ENCODE data around the gene MAP2K5.

MAP2K5 gene

DNA sequence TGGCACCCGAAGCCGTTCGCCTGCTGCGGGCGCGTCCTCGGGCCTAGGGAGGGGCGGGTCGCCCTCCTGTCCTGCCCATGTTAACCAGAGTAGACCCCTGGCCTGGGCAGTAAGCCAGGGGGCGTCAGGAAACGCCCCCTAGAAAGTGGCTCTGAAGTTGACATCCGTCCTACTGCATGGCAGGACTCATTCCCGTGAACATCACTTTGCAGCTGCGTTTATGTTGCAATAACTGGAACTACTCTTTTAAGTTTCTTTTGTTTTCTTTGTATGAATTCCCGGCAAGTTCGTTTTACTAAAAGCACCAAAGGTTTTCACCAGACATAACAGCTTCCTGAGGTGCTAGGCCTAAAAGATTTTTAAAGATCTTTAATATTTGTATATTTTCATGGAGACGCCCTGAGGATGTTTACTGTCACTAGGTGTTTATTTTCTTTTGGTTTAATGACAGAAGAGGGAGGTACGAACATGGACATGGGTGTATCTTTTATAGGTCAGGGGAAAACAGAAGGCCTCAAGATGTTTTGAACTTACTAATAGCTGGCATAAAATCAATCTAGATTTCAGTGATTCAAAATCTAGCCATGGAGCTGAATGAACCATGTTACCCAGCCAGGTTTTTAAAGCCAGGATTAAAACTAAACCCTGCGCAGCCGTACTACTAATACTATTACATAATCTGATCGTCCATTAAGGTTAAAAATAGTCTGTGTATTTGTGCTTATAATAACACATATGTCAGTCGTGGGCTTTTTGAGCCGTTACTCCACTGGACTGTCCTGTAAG is 20.5 kb upstream of the MAP2K5 start:
- DNase-seq (ENCODE audit: low read depth, low spot score): no peak

DNA sequence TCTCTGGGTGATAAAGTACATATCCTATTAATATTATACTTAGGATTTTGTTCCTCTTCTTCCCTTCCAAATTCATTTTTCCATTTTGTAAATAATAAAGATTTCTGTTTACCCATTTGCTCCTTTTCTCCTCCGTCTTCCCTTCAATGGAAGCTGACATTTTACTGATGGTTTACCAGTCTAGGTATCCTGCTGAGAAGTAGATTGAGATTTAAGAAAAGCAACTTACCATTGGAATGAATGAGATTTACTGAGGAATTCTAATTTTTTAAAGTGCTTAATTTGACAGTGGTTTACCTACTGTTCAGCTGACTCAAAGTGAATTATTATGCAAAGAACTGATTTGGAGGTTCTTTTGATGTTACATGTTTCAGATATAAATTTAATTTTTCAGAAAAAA is 19.2 kb upstream of the MAP2K5 start:
- DNase-seq (ENCODE audit: low read depth, low spot score): no peak

DNA sequence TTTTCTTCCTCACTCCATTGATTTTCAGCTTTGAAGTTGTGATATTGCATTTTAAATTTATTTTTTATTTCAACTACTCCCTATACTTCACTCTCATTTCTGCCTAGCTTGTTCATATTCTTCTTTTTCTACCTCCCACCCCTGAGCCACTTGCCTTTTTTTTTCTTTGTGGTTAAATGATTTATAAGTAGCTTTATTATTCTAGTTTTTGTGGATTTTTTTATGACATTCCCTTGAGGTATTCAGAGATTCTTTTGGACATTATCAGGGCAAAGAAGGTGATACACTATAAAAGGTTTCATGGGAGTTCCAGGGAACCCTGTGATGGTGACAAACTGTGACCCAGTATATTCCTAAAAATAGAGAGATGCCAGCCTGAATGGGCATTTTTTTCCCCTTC is 18.3 kb upstream of the MAP2K5 start:
- DNase-seq (ENCODE audit: low read depth, low spot score): no peak

GRCh38 chr15:67528513-67528912 is 14.0 kb upstream of the MAP2K5 start:
- no peak for DNase-seq (ENCODE audit: low read depth, low spot score)

- no peak for DNase-seq (ENCODE audit: low read depth, low spot score)
These were observed 11.1 kb upstream of the MAP2K5 start for GRCh38 chr15:67531379-67531914.

GRCh38 chr15:67533873-67534272 is 8.6 kb upstream of the MAP2K5 start:
- DNase-seq (ENCODE audit: low read depth, low spot score): no peak

DNA sequence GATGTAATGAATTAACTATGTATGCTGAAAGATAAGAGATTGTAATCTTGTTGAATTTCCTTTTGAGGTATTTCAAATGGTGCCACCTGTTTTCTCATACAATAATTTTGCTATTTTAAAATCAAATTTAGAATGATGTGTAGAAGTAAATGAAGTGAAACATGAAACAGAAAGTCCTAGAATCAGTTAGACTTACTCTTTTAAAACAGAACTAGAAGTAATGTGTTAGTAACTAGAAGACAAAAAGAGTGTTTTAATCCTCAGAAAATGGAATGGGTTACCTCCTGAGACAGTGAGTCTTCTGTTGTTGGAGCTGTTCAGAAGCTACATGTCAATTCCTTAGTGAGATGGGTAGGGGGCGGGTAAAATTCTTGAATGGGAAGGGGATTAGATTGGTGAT is 8.1 kb upstream of the MAP2K5 start:
- no peak for DNase-seq (ENCODE audit: low read depth, low spot score)

- DNase-seq (ENCODE audit: low read depth, low spot score): no peak
These were observed 4.7 kb upstream of the MAP2K5 start for GRCh38 chr15:67537771-67538170.

GRCh38 chr15:67543348-67543718 is 830 bp downstream of the MAP2K5 start:
- DNase-seq (ENCODE audit: low read depth, low spot score): no peak

- DNase-seq (ENCODE audit: low read depth, low spot score): no peak
These were observed 2.0 kb downstream of the MAP2K5 start for GRCh38 chr15:67544475-67544874.

DNA sequence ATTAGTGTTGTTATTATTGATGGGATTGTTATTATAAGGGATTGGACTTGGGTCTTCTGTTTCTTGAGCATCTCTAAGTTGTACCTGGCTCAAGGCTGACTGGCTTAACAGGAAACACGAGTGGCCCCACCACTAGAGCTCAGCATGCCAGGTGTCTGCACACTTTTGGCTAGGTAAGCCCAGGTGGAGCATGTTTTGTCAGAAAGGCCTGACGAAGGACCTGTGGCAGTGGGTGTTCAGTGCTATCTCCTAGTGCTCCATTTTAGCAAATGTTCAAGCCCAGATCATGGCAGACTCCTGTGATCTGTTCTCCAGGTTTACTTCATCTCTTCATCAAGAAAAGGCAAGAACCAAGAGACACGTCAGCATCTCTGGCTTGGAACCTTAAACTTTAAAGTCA is 3.4 kb downstream of the MAP2K5 start:
- DNase-seq (ENCODE audit: low read depth, low spot score): no peak

- no peak for DNase-seq (ENCODE audit: low read depth, low spot score)
These were observed 4.6 kb downstream of the MAP2K5 start for GRCh38 chr15:67547064-67547463.

- no peak for DNase-seq (ENCODE audit: low read depth, low spot score)
These were observed 5.3 kb downstream of the MAP2K5 start for GRCh38 chr15:67547836-67548235.

DNA sequence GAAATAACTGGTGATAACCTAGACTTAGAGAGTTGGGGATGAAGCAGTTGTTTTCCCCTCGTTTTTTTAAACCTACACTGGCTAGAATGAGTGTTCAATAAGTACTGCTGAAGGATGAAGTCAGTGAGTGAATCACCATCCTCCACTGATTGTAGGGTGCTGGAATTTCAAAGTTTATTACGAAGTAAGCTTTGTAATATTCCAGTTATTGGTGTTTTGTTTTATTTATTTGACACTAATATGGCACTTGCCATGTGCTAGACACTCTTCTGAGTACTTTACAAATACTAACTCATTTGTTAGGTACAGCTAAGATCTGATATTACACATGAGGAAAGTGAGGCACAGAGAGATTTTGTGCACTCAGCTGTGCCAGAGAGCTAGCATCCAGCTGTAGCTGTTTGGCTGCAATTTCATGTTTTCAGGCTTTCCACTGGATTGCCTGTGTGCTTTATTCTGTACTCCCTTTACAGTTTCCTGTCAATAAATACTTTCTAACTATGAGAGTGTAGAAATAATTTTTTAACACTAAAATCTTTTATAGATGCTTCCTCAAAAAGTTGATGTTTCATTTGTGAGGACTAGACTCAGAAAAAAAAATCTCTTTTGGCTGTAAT is 5.8 kb downstream of the MAP2K5 start:
- DNase-seq (ENCODE audit: low read depth, low spot score): no peak

- DNase-seq (ENCODE audit: low read depth, low spot score): no peak
These were observed 6.6 kb downstream of the MAP2K5 start for GRCh38 chr15:67548862-67549651.

DNA sequence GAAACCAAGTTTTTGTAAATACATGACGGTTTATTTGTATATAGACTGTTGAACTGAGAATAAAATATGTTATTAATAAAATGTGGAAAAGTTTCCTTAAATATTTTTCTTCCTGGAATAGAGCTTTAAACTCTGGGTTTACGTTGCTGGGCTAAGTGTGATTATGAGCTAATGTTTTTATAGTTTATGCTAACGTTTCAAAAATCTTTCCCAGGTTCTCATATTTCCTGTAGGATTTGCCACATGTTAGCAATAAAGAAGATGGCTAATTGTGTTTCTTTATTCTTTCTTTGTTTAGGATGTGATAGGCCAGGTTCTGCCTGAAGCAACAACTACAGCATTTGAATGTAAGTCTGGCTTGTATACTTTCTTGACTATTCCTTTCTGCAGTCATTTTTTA is 7.2 kb downstream of the MAP2K5 start:
- no peak for DNase-seq (ENCODE audit: low read depth, low spot score)

GRCh38 chr15:67550522-67550921 is 8.0 kb downstream of the MAP2K5 start:
- no peak for DNase-seq (ENCODE audit: low read depth, low spot score)

GRCh38 chr15:67551207-67551743 is 8.8 kb downstream of the MAP2K5 start:
- DNase-seq (ENCODE audit: low read depth, low spot score): no peak

GRCh38 chr15:67554580-67554979 is 12.1 kb downstream of the MAP2K5 start:
- no peak for DNase-seq (ENCODE audit: low read depth, low spot score)

GRCh38 chr15:67556976-67557570 is 14.6 kb downstream of the MAP2K5 start:
- no peak for DNase-seq (ENCODE audit: low read depth, low spot score)

- DNase-seq (ENCODE audit: low read depth, low spot score): no peak
These were observed 16.0 kb downstream of the MAP2K5 start for GRCh38 chr15:67558502-67558901.

DNA sequence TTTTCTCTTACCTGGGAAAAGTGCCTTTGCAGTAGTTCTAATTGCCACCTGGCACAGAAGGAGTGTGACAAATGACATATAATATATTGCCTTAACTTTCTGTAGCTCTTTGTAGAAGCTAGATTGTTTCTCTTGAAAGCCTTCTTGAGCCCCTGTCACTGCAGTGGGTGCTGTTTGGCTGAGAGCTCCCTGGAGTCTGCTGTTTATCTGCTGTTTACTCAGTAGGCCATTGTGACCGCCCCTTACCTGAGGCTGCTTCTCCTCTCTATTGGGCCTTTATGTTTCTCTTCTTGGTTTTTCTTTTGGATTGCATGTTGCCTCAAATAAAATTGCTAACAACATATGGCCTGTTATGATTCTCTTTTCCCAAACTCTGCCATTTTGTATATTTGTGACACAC is 16.7 kb downstream of the MAP2K5 start:
- no peak for DNase-seq (ENCODE audit: low read depth, low spot score)

Measured in activated naive CD8-positive, alpha-beta T cell treated with anti-CD3 and anti-CD28 coated beads, Interleukin-2, amount 50 U/mL, for 16 hours (primary cell).